DOHH2 (cell line): Measurements from ENCODE around the gene FRMD8.

Experiments used
- CTCF ChIP-seq: fragments of 200-600 bp; sonication (generic); IDR thresholded peaks from one replicate; pipeline ENCODE4 v1.5.1; 2014; ENCODE audit warnings: antibody characterized with exemption, mild to moderate bottlenecking, low read depth, low read length; ENCODE audit not compliant: poor library complexity, severe bottlenecking
- EZH2phosphoT487 ChIP-seq: fragments of 200-600 bp; sonication (generic); IDR thresholded peaks from 2 replicates; pipeline ENCODE4 v1.6.1; 2017; ENCODE audit warnings: borderline replicate concordance, mild to moderate bottlenecking, antibody characterized with exemption, low read length, moderate library complexity, mixed read lengths

- TF ChIP-seq CTCF (no peak), EZH2phosphoT487 (no peak)
Observed at GRCh38 chr11:65434667-65435410, 48.4 kb downstream of the FRMD8 start.
